Mammary epithelial cell (primary cell): ENCODE results near the gene FAM78B.

Experiments
- EZH2 ChIP-seq: IDR thresholded peaks from 2 replicates; pipeline ENCODE4 v1.6.1; 2012; ENCODE audit warnings: low read length, inconsistent platforms, borderline replicate concordance
- TF ChIP-seq, protein P1 (sequence below), 2 donors: IDR thresholded peaks in 1 of 2; conservative IDR thresholded peaks in 1 of 2; 2 replicates each; pipeline ENCODE4 v1.5.1; 2011 to 2012; ENCODE audit warnings: inconsistent platforms in 2 of 2, low read length in 2 of 2, mild to moderate bottlenecking in 2 of 2, control low read depth in 1 of 2, low read depth in 1 of 2; ENCODE audit not compliant: insufficient read depth in 1 of 2; ENCODE audit errors: extremely low read depth in 1 of 2

DNA sequence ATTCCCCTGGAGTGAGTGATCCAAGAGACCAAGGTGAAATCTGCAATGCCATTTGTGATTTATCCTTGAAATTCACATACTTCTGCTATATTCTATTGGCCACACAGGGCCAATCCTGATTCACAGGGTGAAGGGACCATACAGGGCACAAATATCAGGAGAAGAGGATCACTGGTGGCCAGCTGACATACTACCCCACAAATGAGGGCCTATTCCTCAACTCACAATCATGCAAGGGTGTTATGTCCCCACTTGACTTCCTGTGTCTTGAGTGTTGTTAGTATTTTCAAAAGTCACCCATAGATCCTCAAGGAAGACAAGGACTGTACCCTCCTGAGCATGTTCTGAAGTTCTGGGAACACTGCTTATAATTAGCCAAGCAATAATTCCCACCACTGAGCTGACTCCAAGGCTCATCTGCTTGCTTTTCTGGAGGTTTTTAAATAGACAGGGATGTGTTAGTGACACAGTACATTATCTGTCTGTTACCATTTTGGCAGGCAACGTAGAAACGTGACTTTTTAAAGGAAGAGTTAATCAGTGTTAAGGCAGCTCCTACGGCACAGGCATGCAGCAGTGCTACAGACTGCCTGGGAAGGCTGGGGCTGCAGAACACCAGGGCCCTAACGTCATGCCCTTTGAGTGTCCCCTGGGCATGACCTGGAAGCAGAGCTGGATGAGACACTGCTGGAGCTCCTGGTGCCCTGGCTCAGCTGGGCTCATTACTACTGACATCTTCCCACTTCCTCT, 137.4 kb downstream of the FAM78B start:
- TF ChIP-seq, protein P1, sequence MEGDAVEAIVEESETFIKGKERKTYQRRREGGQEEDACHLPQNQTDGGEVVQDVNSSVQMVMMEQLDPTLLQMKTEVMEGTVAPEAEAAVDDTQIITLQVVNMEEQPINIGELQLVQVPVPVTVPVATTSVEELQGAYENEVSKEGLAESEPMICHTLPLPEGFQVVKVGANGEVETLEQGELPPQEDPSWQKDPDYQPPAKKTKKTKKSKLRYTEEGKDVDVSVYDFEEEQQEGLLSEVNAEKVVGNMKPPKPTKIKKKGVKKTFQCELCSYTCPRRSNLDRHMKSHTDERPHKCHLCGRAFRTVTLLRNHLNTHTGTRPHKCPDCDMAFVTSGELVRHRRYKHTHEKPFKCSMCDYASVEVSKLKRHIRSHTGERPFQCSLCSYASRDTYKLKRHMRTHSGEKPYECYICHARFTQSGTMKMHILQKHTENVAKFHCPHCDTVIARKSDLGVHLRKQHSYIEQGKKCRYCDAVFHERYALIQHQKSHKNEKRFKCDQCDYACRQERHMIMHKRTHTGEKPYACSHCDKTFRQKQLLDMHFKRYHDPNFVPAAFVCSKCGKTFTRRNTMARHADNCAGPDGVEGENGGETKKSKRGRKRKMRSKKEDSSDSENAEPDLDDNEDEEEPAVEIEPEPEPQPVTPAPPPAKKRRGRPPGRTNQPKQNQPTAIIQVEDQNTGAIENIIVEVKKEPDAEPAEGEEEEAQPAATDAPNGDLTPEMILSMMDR (conservative IDR thresholded peaks at IDR 0.05 in 1 of 2, IDR thresholded peaks at IDR 0.05 in 1 of 2; ENCODE audit: extremely low read depth in 1 of 2, insufficient read depth in 1 of 2, low read depth in 1 of 2, low read length in 2 of 2) = no peak
- TF ChIP-seq EZH2 = no peak
